Hepatocyte (in vitro differentiated cells): ENCODE data around the gene UCP3. TPM values are rescaled to one million over a fixed set of nuclear protein-coding genes. Genes with fewer than 3 reads are reported as not detected.
A peak's percentile ranks its signal among the peaks of the same experiment; 100 is the strongest.

Experiments used
- DNase-seq: peaks from one replicate; pipeline ENCODE4 v3.0.0-alpha.2; 2016; ENCODE audit warnings: low spot score
- H2AFZ ChIP-seq: fragments of 200-600 bp; sonication (generic); 2 replicates; pipeline ENCODE4 v1.6.0; 2016; ENCODE audit warnings: antibody characterized with exemption, mild to moderate bottlenecking
- H3K27ac ChIP-seq: fragments of 200-600 bp; sonication (generic); 2 replicates; pipeline ENCODE4 v1.5.1; 2016; ENCODE audit warnings: mild to moderate bottlenecking
- H3K27me3 ChIP-seq: fragments of 200-600 bp; sonication (generic); 2 replicates; pipeline ENCODE4 v1.6.1; 2016
- H3K36me3 ChIP-seq: fragments of 200-600 bp; sonication (generic); replicated peaks from 2 replicates; pipeline ENCODE4 v1.5.1; 2016; ENCODE audit warnings: low read depth; ENCODE audit not compliant: insufficient read depth
- H3K4me1 ChIP-seq: fragments of 200-600 bp; sonication (generic); 2 replicates; pipeline ENCODE4 v1.5.1; 2016; ENCODE audit warnings: mild to moderate bottlenecking, moderate library complexity; ENCODE audit not compliant: insufficient read depth
- H3K4me2 ChIP-seq: fragments of 200-600 bp; sonication (generic); 2 replicates; pipeline ENCODE4 v1.6.0; 2016
- H3K4me3 ChIP-seq: fragments of 200-600 bp; sonication (generic); 2 replicates; pipeline ENCODE4 v1.5.1; 2016; ENCODE audit warnings: mild to moderate bottlenecking
- H3K79me2 ChIP-seq: fragments of 200-600 bp; sonication (generic); 2 replicates; pipeline ENCODE4 v1.6.0; 2017; ENCODE audit warnings: mild to moderate bottlenecking
- H3K9me2 ChIP-seq: fragments of 200-600 bp; sonication (generic); replicated peaks from 2 replicates; pipeline ENCODE4 v1.6.0; 2017; ENCODE audit warnings: mild to moderate bottlenecking; ENCODE audit not compliant: insufficient read depth
- H3K9me3 ChIP-seq: fragments of 200-600 bp; sonication (generic); 2 replicates; pipeline ENCODE4 v1.5.1; 2016; ENCODE audit warnings: low read depth, mild to moderate bottlenecking
- H4K20me1 ChIP-seq: fragments of 200-600 bp; sonication (generic); 2 replicates; pipeline ENCODE4 v1.6.0; 2016; ENCODE audit warnings: mild to moderate bottlenecking; ENCODE audit not compliant: insufficient read depth, poor library complexity, severe bottlenecking
- CTCF ChIP-seq: fragments of 200-600 bp; sonication (generic); IDR thresholded peaks from 2 replicates; pipeline ENCODE4 v1.5.1; 2016; ENCODE audit warnings: antibody characterized with exemption, mild to moderate bottlenecking; ENCODE audit not compliant: poor library complexity
- EZH2 ChIP-seq: fragments of 200-600 bp; sonication (generic); IDR thresholded peaks from 2 replicates; pipeline ENCODE4 v1.6.1; 2016; ENCODE audit warnings: antibody characterized with exemption, mild to moderate bottlenecking, borderline replicate concordance
- EZH2phosphoT487 ChIP-seq: fragments of 200-600 bp; sonication (generic); IDR thresholded peaks from one replicate; pipeline ENCODE4 v1.6.1; 2018; ENCODE audit warnings: antibody characterized with exemption, mild to moderate bottlenecking, low read depth, moderate library complexity; ENCODE audit not compliant: unreplicated experiment, severe bottlenecking
- WGBS: methylation state at CpG from one replicate; pipeline ENCODE4 v1.1.6; 2016; ENCODE audit warnings: low lambda C conversion rate; ENCODE audit errors: missing lambda C conversion rate; 5-methylcytosine and 5-hydroxymethylcytosine counted together
- polyA plus RNA-seq: library from polyadenylated mRNA; unstranded; fragments of >200 nt; fragmentation: Nextera tagmentation; extraction: Ambion mirVana; gene quantifications from 2 replicates; pipeline ENCODE4 v1.2.1, GENCODE V29; 2016
- total RNA-seq: library from RNA; depleted of rRNA; stranded (reverse); fragments of >200 nt; gene quantifications from 2 replicates; pipeline ENCODE4 v1.2.3, GENCODE V29; 2014

Gene UCP3
- total and polyA plus RNA-seq, 2 experiments from 2014 or later, result 0.80 TPM; not detected in 1

- H3K27me3 ChIP-seq, result no peaks in the 10 kb centered on the region
- peaks cover 24% of the 10 kb centered on the region for H3K4me1 ChIP-seq
- no peak overlapping the region for H3K4me2 ChIP-seq
- H3K27ac ChIP-seq, result peak overlapping the region; percentile 69
- no peak overlapping the region for H3K4me3 ChIP-seq
- no peaks in the 10 kb centered on the region for H4K20me1 ChIP-seq
- H3K79me2 ChIP-seq, result no peaks in the 10 kb centered on the region
- DNase-seq, result peak; percentile 28
- H3K9me3 ChIP-seq, result no peaks in the 10 kb centered on the region
- H3K36me3 ChIP-seq, result no peaks in the 10 kb centered on the region
- WGBS, result 45% methylated on average over 4 of the region's 4 CpGs
- no peak for TF ChIP-seq CTCF
- no peak for TF ChIP-seq EZH2phosphoT487
- no peak for TF ChIP-seq EZH2
- H2AFZ ChIP-seq, result no peak overlapping the region
- no peaks in the 10 kb centered on the region for H3K9me2 ChIP-seq
Measured at GRCh38 chr11:74019104-74019738, 10.3 kb upstream of the UCP3 start.

DNA sequence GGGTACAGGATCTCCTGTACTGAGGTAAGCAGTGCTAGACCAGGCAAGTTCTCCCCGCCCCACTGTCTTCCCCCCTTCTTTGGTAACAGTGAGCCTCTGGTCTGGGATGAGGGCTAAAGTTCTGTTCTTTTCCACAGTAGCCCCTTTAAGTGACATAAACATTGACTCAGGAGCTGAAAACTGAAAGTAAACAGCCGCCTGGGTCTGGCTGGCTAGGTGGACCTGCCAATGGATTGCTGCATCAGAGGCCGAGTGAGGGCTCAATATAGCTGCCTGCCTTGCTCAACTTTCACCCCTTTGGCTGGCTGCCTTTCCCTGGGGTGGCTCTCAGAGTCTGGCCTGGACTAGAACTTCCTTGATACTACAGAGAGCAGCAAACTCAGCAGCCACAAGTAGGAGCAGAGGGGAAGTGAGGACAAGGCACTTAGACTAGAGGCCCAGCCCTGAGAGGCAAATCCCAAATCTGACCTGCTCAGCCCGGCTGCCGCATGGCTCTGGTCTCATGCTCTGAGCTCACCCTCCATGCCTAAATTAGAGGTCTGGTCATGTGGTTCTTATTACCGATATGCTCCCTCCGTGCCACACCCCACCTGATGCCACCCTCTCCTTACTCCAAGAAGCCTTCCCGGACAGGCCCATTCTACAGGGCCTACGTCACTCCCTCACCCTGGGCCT is 9.6 kb upstream of the UCP3 start:
- peak overlapping the region; percentile 69 for H3K27ac ChIP-seq
- H3K9me2 ChIP-seq, result no peaks in the 10 kb centered on the region
- peak overlapping the region; percentile 29 for H3K4me2 ChIP-seq
- TF ChIP-seq CTCF (no peak), EZH2phosphoT487 (no peak), EZH2 (no peak)
- 77% methylated on average over 9 of the region's 9 CpGs for WGBS
- peak; percentile 84 for DNase-seq
- H3K79me2 ChIP-seq, result no peaks in the 10 kb centered on the region
- H3K4me1 ChIP-seq, result peaks cover 24% of the 10 kb centered on the region
- H2AFZ ChIP-seq, result no peak overlapping the region
- H3K27me3 ChIP-seq, result no peaks in the 10 kb centered on the region
- no peaks in the 10 kb centered on the region for H3K9me3 ChIP-seq
- H3K36me3 ChIP-seq, result no peaks in the 10 kb centered on the region
- H4K20me1 ChIP-seq, result no peaks in the 10 kb centered on the region
- no peak overlapping the region for H3K4me3 ChIP-seq

GRCh38 chr11:74017631-74018030 is 8.7 kb upstream of the UCP3 start:
- peaks cover 24% of the 10 kb centered on the region for H3K4me1 ChIP-seq

More at GRCh38 chr11:74017631-74018030, 8.7 kb upstream of the UCP3 start:
- no peak for DNase-seq
- no peaks in the 10 kb centered on the region for H3K27me3 ChIP-seq
- H3K27ac ChIP-seq, result peak overlapping the region; percentile 69
- H3K9me3 ChIP-seq, result no peaks in the 10 kb centered on the region
- H4K20me1 ChIP-seq, result no peaks in the 10 kb centered on the region
- no peaks in the 10 kb centered on the region for H3K9me2 ChIP-seq
- WGBS, result 100% methylated on average over 3 of the region's 3 CpGs
- TF ChIP-seq EZH2phosphoT487 (no peak), CTCF (no peak), EZH2 (no peak)
- H3K36me3 ChIP-seq, result no peaks in the 10 kb centered on the region
- no peak overlapping the region for H3K4me3 ChIP-seq
- H3K4me2 ChIP-seq, result no peak overlapping the region
- no peak overlapping the region for H2AFZ ChIP-seq
- H3K79me2 ChIP-seq, result no peaks in the 10 kb centered on the region
